Left renal pelvis (tissue), 4 donors: ENCODE results near the gene SIRPB2. TPM values are rescaled to one million over a fixed set of nuclear protein-coding genes. Genes with fewer than 3 reads are reported as not detected.

Experiments used
- DNase-seq, 4 donors: peaks; one replicate each; pipeline ENCODE4 v3.0.0-alpha.2; 2013; ENCODE audit warnings: low read depth in 4 of 4, low spot score in 3 of 4
- polyA plus RNA-seq, 4 donors: library from polyadenylated mRNA; unstranded; fragments of 120-200 nt; gene quantifications; one replicate each; pipeline ENCODE4 v1.2.1, GENCODE V29; 2013; ENCODE audit not compliant: insufficient read length in 4 of 4

SIRPB2 gene
- polyA plus RNA-seq, 4 donors, result 0.41 to 0.88 (median 0.84) TPM

GRCh38 chr20:1448081-1448620 is 43.1 kb downstream of the SIRPB2 start:
- DNase-seq, result no peak

- DNase-seq, result no peak
These were observed 44.7 kb downstream of the SIRPB2 start for GRCh38 chr20:1446536-1446935.

GRCh38 chr20:1443085-1443484 is 48.1 kb downstream of the SIRPB2 start:
- DNase-seq, result no peak

- no peak for DNase-seq
These were observed 48.9 kb downstream of the SIRPB2 start for GRCh38 chr20:1442304-1442703.

- DNase-seq, result no peak
These were observed 50.1 kb downstream of the SIRPB2 start for GRCh38 chr20:1441133-1441532.

GRCh38 chr20:1440024-1440423 is 51.2 kb downstream of the SIRPB2 start:
- DNase-seq, result no peak

- no peak for DNase-seq
These were observed 52.9 kb downstream of the SIRPB2 start for GRCh38 chr20:1438361-1438760.

- peak in 3 of 4 donors; percentile 39 to 57 (median 41) for DNase-seq
These were observed 53.9 kb downstream of the SIRPB2 start for GRCh38 chr20:1437235-1437904.

GRCh38 chr20:1436263-1436662 is 55.0 kb downstream of the SIRPB2 start:
- DNase-seq, result no peak

GRCh38 chr20:1435337-1435699 is 55.9 kb downstream of the SIRPB2 start:
- DNase-seq, result no peak

- no peak for DNase-seq
These were observed 56.5 kb downstream of the SIRPB2 start for GRCh38 chr20:1434571-1435336.

- DNase-seq, result no peak
These were observed 60.1 kb downstream of the SIRPB2 start for GRCh38 chr20:1431158-1431557.

GRCh38 chr20:1430004-1430451 is 61.2 kb downstream of the SIRPB2 start:
- no peak for DNase-seq

GRCh38 chr20:1429143-1429728 is 62.0 kb downstream of the SIRPB2 start:
- DNase-seq, result no peak

GRCh38 chr20:1427457-1428054 is 63.7 kb downstream of the SIRPB2 start:
- DNase-seq, result no peak

- DNase-seq, result no peak
These were observed 64.9 kb downstream of the SIRPB2 start for GRCh38 chr20:1426231-1426849.

Other genes with a start within 250 kb of the SIRPB2 start
- 1 to 10 TPM; 2.2 to 4.0 (median 3.4) TPM for gene SNPH, start 225.1 kb downstream of the SIRPB2 start, polyA plus RNA-seq
- 1 to 10 TPM; 1.4 to 2.8 (median 2.0) TPM for gene SDCBP2, start 162.3 kb downstream of the SIRPB2 start, polyA plus RNA-seq
- gene FKBP1A, start 98.4 kb downstream of the SIRPB2 start, polyA plus RNA-seq, result 100 to 1,000 TPM; 320 to 413 (median 378) TPM
- 100 to 1,000 TPM in 2 of 4 donors, 10 to 100 TPM in 2; 75.7 to 107 (median 99.5) TPM for gene NSFL1C, start 24.6 kb downstream of the SIRPB2 start, polyA plus RNA-seq
- not detected for gene SIRPD, start 66.3 kb upstream of the SIRPB2 start, polyA plus RNA-seq
- gene SIRPB1, start 128.6 kb upstream of the SIRPB2 start, polyA plus RNA-seq, result 1 to 10 TPM in 3 of 4 donors, not detected in 1; 2.2 to 3.6 (median 2.4) TPM
- under 1 TPM in 1 of 4 donors, not detected in 3; 0.19 TPM for gene SIRPG, start 166.4 kb upstream of the SIRPB2 start, polyA plus RNA-seq